HPDE6-E6E7 (cell line): Measurements from ENCODE around the gene PRDM2.
"Not testable (repeated sequence)": the region's sequence is repeated elsewhere in the genome, so short reads cannot be mapped to it uniquely, and the experiment has no call there.

Experiments used
- DNase-seq: peaks from one replicate; pipeline ENCODE4 v3.0.0; 2011; ENCODE audit warnings: missing footprints; ENCODE audit errors: extremely low spot score

Gene PRDM2

DNA sequence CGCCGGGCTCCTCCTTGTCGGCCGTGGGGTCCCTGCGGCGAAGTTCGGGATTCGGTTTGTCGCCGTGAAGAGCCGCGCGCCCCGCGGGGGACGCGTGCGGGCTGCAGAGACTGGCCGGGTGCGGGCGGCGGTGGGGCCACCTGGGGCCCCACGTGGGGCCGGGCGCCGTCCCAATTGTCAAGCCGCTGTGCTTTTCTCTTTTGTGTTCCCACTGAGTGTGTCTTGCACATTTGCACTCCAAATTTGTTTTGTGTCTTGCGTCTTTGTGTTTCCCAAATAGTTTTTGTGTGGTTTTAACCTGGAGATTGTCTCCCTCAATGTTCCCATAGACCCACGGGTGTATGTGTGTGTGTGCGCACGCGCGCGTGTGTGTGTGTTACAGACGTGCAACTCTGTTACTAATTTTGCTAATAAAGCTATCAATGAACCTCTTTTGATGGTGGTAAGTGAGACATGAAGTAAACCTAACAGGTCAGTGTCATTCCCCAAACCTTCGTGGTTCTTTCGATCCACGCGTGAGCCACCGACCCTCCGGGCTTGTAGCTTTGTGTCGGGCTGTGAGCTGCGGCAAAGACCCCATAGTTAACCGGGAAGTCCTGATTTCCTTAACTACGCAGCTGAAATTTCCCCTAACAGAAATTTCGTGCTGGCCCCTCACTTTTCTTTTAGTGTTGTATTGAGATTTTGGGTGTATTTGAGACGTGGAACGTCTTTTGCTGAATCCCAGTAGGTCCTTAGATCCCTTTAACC lies 708 bp downstream of the PRDM2 start:
- DNase-seq: peak; percentile 20

DNA sequence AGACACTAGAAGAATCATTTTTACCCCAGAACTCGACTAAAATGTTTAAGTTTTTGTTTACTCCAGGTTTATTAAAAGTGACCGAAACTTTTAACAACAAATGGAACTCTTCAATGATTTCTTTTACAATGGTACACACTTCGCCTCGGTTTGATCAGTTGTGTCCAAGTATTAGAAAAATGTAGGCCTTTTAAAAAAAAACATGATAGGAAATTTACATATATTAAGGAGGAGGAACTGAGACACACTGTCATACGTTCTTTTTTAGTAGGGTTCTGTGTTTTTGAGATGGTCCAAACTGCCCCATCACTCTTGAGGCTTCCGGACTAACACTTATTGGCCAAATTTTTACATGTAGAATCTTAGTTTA lies 1.3 kb downstream of the PRDM2 start:
- no peak for DNase-seq

DNA sequence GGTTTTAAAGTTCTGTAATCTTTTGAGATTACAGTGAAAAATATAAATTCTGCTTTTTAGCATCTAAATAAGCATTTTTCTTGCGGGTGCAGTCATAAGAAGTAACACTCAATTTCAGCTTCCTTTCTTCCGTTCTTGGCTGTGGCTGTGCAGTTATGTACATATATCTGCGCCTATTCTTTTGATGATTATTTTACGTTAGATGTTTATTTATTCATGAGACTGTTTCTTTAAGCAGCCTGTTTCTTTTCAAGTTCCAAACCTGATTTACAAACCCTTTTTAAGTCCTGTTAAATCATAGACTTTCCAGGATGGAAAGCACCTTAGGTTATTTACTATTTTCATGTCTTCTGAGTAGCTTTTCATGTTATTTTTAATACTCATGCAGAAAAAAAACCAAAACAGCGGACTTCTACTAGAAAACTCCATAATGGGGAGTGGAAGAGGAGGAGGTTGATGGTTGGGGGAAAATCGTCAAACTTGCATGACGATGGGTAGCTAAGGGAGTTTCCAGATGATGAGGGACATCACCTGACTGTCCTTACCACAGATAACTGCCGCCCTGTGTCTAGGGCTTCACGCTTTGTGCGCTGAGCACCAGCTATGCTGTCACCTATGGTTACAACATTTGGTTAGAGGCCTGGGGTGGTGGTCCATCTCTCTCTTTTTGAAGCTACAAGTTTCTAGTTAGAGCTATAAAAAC lies 2.6 kb downstream of the PRDM2 start:
- DNase-seq: no peak

DNA sequence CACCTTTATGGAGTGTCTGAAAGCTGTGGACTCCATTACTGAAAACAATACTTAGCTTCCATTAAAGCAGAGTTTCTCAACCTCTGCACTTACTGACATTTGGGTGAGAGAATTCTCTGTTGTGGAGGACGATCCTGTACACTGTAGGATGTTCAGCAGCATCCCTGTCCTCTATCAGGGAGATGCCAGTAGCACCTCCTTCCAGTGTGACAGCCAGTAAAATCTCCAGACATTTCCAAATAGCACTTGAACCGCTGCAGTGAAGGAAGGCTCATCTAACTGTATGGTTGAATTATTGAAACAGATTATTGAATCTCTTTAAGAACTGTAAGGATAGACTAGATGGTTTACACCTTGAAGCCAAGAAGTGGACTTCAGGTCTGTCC lies 3.1 kb downstream of the PRDM2 start:
- DNase-seq: no peak

DNA sequence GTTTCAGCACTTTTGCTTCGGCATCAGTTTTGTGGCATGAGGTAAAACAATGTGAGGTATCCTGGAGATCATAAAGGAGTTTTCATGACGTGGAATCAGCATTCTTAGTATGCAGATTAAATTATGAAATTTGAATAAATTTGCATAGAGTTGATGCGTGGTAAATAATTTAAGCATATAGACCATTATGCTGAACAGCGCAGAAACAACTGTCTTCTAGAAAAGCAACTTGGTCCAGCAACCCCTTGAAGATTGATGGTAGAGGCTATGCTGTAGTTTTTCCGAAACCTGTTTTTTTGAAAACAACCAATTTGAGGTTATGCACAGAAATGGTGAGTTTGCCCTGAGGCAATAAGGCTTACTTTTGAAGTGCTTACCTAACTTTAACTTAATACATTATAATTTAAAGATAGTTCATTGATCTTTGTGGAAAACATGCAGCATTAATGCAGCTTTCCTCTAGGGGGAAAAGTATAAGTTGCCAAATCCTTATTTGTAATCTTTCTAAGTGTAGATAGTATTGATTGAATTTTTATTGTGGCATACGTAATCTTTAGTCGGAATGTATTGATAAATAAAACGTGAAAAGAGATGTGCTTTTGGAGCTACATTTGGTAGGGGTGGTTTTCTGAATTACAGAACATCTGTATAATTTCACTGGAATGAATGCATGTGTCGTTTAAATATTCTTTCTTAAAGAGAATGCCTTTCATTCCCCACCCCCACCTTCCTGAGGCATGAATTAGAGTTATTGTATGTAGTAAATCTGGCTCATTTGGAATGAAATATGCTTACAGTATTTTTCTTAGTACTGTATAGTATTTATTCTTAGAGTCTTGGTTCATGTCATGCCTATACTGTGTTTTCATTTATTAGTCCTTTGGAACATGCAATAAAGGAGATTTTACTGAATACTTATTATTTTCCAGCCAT lies 3.8 kb downstream of the PRDM2 start:
- no peak for DNase-seq

DNA sequence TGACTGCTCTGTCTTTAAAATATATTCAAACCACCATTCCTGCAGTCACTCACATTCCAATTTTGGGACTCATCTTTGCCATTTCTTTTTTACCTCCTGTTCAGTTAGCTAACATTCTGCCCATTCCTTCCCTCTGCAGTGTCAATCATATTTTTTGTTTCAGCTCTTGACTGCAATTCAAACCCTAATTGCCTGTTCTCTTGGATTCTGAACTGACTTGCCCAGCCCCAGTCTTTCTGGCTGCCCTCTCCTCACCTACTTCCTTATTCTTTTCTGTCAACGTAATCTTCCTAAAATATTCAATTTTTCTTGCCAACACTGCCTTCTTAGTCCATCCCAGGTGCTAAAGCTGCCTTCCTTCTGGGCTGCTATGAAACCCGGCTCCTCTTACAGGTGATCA lies 6.1 kb downstream of the PRDM2 start:
- DNase-seq: no peak

DNA sequence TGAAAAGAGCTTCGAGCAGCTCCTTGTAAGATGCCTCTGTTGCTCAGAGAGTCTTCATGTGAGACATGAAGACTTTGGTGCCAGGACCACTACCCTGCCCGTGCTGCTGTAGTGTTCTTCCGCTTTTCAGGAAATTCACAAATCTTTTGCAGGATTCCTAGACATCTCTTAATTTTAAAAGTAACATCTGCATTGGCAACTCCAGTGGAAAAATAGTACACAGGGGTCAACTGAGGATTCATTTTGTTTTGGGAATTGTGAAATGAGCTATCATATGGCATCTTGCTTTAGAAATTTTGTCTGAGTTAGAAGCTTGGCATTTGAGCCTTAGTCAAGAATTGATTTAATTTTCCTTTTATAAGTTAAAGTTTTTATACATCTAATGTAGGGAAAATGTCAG lies 7.2 kb downstream of the PRDM2 start:
- DNase-seq: no peak

DNA sequence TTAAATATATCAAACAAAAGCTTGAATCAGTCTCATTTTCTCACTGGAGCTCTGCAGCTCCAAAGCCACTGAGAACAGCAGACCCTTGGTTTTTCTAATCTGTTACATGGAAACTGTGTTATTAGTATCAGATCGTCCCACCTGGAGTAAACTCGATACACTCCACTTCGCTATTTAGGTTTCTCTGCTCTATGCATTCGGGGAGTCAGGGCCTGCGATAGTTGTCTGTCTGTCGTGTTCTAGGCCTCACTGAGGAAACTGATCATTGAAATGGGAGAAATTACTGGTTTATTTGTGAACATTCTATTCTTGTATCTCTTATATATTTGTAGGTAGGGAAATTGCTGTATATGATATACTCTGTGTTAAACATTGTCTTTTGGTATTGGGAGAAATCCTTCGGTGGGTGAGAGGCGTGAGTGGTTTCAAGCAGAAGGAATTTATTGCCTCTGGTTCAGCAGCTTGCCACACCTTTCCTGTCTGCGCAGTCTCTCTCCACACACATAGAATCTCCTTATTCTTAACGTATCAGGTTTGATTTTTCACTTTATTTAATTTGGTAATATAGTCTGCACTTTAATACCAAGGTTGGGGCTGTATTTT lies 8.5 kb downstream of the PRDM2 start:
- DNase-seq: peak; percentile 13

DNA sequence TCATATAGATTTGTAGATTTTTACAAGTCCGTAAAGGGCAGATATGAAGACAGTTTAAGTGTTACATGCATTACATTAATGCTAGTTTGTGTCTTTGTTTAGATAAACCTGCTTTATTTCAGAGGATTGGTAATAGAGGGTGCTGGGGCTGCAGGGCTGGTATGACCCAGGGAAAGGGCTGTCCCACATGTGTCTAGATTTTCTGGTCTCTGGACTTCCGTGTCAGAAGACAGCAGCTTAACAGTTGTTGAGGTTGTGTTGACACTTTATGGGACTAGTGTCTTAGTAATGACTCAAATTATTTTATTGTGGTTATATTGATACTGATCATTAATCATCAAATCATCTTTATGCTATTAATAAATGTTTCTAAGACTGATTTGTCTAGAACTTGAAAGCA lies 10.1 kb downstream of the PRDM2 start:
- no peak for DNase-seq

DNA sequence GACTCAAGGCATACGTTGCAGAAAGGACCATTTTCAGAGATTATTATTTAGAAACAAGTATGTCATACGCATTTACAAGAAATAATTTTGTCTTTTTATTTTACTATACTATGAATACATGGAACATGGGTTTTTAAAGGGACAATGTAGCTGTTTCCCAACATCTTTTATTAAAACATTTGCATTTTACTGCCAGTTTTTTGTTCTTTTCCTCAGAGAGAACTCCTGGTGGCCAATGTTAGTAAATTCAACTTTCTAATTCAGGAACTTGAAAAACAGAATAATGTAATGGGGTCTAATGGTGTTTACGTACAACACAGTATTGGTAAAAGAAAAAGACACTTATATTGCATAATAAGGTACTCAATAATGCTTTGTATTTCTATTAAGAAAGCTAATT lies 14.9 kb downstream of the PRDM2 start:
- DNase-seq: no peak

DNA sequence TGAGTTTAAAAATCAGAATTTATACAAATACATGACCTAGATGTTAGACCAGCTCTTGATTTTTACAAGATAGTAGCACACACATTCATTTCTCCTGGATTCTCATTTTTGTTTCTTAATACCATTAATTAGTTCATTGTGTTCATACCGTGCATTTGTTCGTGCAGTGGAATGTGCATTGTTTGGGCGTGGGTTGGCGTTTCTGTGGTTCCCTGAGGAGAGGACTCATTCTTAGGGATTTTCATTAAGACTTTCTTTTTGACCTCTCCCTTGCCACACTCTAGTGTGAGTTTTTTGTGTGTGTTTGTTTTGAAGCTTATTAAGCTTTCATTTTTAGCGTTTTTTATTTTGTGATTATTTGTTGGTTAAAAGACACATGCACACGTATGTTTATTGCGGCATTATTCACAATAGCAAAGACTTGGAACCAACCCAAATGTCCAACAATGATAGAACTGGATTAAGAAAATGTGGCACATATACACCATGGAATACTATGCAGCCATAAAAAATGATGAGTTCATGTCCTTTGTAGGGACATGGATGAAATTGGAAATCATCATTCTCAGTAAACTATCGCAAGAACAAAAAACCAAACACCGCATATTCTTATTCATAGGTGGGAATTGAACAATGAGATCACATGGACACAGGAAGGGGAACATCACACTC lies 15.8 kb downstream of the PRDM2 start:
- DNase-seq: not testable (repeated sequence)

DNA sequence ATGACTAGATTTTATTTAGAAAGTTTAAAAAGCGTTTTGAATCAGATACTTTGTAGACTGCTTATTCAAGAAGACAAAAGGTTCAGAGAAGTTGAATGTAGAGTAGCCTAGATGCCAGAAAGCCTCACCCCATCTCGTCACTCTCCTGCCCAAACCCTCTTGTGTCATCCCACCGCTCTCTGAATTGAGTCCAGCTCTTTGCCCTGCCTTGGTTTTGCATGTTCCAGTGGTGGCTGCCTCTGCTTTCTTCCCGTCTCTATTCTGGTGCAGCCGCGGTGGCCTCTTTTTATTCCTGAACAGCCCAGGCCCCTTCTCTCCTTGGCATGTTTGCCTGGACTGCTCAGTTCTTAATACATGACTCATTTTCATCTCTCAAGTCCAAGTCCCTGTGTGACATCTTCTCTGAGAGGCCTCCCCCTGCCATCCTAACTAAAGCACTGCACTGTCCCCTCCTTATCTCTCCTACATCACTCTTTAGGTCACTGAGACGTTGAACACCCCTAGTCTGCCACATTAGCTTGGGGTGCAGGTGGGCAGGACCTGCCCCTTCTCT lies 22.9 kb downstream of the PRDM2 start:
- no peak for DNase-seq

DNA sequence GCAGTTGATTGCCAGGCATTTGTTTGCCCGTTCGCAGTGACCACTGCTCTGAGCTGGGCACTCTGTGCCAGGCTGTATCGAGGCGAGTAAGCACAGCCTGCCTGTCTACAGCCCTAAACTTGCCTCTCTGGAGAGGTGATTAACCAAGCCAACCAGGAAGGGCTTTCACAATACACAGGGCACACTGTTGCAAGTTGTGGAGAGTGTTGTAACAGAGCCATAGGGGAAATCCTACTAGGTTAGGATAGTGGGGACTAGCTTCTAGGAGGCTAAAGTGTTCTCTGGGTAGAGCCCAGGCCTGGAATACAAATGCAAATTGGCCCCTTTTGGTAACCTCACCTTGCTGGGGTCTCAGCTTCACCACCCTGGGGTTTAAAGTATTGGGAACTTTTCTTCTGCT lies 23.8 kb downstream of the PRDM2 start:
- peak; percentile 7 for DNase-seq

DNA sequence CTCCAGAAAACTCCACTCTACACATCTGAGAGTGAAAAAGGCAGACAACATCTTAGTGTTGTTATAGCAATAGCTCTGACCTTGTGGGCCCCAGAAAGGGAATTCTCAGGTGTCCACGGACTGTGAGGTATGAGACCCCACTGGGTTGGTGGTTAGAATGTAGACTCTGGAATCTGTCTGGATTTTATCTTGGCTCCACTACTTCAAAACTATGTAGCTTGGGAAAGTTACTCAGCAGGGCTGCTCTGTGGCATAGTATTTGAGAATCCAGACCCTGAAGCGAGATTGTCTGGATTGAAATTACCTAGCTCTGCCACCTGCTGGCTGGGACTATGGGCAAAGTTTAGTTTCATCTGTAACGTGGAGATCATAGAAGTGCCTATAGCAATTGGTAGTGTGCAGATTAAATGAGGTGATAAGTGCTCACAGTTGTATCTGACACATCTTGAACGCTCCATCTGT lies 25.8 kb downstream of the PRDM2 start:
- no peak for DNase-seq

DNA sequence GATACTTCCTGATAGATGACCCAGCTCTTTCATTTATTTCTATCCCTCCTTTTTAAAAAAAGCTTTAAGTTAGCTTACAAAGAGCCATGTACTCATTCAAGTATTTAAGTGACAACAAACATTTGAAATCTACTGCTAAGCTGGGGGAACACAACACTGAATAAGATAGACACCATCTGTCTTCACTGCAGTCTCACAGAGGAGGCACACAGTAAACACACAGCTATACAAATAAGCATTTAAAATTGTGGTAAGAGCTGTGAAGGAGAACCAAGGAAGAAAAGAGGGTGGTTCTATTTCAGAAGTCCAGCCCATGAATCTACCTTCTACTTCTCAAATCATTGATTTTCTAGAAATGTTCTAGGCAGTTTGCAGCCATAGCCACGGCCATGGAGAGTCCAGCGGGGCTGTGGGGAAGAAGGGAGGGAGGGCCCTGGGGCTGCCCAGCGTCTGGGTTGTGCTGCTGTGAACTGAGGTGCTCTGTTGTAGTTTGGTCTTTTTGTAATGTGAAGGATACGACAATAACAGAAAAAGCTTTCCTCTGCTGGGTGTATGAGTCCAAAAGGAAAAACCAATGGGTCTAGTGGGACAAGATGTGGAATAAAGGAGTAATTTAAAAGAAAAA lies 28.2 kb downstream of the PRDM2 start:
- no peak for DNase-seq

DNA sequence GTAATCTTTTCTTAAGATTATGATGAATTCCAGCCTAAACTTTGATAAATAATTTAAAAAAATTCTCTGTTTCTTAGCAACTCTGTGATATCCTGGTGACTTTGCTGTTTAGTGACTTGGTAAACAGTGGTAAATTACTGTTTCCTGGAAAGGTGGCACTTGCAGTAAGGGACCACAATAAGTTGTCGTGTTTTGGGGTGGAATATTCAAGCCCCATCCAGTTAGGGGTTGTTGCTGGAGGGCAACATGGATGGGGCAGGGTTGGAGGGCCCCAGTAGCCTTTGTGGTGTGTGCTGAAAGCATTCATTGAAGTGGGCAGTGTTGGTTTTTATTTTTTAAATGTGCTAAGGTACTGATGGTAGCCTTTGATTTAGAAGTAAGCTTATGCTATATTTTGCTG lies 30.3 kb downstream of the PRDM2 start:
- DNase-seq: no peak

DNA sequence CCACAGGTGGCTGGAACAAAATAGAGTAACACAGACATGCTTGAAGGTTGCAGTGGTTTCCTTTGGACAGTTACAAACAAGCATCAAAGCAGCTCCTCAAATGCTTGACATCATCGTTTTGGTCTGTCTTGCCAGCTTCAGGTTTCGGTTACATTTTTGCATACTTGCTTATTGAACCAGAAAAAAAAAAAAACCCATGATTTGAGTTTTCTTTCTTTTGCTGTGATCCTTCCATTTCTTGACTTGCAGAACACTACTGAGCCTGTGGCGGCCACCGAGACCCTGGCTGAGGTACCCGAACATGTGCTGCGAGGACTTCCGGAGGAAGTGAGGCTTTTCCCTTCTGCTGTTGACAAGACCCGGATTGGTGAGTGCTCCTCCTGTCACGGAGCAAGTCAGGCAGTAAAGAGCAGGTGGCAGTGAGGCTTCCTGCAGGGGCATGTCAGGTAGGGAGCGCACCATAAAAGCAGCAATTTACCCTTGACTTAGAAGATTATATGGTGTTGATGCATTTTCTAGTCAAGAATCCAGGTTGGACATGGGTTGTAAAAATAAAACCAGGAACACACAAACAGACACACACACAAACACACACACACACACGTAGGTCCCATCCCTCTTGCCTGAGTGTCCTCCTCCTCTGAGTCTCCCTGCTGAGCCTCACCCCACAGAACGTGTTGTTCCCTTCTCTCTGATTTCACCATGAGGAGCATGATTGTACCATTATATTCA lies 30.9 kb downstream of the PRDM2 start:
- DNase-seq: no peak

DNA sequence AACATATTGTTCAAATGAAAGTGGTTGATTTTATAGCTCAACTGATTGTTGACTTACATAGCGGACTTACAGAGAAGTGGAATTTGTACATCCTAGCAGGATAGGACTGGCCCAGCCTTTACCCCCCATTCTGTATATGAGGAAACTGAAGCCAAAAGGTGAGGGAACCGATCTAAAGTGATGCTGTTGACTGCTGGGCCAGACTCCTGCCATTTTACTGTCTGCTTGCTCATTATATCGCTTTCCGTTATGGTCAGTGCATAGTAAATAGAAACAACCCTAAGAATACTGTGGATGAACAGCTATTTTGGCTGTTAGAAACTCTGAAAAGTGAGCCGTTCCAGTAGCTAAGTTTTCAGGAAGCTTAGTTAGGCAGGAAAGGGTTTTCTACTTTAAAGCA lies 31.9 kb downstream of the PRDM2 start:
- DNase-seq: no peak

DNA sequence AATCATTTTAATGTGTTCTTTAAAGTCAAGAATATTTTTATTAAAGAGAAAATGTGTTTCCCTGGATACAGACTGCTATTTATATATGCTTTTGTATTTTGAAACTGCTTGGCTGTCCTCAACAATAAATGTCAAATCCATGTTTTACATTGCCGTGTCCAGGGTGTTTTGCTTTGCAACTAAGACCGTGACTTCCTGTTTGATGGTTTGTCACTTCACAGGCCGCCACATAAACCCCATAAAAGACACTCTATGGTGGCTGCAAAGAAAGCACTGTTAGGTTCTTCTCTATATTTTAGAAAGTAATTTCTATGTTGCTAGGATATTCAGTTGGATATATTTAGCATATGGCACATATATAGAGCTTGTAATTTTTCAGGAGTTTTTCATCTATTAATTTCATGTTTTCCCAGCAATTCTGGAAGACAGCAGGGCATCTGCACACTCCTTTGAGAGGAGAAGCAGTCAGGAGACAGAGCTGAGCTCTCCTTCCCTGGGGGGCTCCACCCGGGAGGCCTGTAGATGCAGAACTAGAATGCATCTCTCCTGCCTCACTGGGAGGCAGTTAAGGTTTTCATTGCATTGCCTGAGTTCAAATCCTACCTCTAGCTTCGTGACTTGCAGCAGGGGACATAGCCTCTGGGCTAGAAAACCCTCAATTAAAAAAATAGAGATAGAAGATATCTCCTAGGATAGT lies 33.1 kb downstream of the PRDM2 start:
- no peak for DNase-seq
